NOMO-1 treated with dmso at 0.1 percent for 144 hours (cell line): ENCODE measurements around the gene OTOR.

Source experiments
- DNase-seq: peaks from one replicate; lab custom pipeline; 2025; ENCODE audit not compliant: unreplicated experiment; lab: John Stamatoyannopoulos, UW

OTOR gene, protein sequence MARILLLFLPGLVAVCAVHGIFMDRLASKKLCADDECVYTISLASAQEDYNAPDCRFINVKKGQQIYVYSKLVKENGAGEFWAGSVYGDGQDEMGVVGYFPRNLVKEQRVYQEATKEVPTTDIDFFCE

DNA sequence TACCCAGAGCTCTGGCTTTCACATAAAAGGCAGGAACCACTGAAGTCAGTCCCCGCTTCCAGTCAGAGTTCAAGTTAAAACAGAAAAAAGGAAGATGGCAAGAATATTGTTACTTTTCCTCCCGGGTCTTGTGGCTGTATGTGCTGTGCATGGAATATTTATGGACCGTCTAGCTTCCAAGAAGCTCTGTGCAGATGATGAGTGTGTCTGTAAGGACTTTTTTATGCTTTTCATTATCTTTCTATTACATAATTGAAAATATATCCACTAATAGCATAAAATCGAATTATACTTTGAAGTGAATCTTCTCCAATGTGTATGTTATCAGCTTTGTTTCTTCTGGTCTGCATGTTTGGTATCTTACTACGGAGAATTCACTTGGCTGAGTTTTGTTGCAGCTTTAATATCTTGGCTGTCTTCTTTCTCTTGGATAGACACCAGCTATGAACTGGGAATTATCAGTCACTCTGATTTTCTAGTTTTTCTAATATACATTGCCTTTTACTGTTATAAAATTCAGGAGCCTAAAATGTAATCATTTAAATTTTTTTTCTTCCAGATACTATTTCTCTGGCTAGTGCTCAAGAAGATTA lies at the start of gene OTOR:
Gene OTOR (plus strand): TSS at position 51 of the 593 bp plus-strand sequence. CDS start 44 bp downstream, at position 95.
- no peak for DNase-seq

DNA sequence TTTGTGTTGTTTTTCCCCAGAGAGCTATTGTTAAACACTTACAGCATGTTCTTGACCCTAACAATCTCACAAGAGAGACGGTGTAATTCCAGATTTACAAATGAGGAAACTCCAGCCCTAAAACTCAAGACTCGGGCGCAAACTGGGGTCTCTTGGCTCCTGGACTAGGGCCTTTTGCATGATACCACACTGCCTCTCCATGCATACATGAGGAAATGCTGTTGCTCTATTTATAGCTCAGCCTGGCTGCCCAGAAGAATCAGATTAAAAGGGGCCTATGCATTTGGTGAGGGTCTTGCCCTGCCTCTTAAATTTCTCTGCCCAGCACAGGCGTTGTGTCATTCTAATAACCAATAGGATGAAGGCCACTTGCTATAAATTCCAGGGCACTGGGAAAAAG lies 48.9 kb upstream of the OTOR start:
- DNase-seq, result peak; percentile 51

DNA sequence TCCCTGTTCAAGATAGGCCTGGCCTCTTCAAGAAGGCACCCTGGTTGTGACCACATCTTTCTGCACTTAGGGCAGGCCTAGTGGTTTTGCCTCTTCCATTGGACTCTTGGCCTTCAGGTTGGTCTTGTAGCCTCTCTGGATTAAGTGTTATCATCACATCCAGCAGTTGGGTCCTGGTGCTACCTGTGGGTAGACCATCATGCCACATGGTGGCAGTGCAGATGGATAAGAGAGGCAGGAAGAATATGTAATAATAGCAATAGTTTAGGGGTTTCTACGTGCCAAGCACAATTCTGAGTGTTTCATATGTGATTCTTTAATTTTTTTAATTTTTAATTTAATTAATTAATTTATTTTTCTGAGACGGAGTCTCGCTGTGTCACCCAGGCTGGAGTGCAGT lies 46.9 kb upstream of the OTOR start:
- no peak for DNase-seq

DNA sequence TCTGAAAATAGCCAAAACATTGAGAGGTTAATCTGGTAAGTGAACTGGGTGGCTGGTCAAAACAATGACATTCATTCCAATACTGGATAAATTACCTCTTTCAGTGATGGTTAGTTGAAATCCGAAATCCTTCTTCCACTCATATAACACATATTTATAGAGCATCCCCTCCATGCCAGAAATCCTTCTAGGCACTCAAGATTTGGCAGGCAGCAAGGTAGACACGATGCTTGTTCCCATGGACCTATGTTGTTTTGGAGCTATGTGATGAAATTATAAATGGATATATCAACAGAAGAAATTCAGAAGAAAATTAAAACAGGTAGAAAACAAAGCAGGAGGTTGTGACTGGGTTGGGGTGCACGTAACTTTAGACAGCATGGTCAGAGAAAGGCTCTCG lies 44.6 kb upstream of the OTOR start:
- no peak for DNase-seq

DNA sequence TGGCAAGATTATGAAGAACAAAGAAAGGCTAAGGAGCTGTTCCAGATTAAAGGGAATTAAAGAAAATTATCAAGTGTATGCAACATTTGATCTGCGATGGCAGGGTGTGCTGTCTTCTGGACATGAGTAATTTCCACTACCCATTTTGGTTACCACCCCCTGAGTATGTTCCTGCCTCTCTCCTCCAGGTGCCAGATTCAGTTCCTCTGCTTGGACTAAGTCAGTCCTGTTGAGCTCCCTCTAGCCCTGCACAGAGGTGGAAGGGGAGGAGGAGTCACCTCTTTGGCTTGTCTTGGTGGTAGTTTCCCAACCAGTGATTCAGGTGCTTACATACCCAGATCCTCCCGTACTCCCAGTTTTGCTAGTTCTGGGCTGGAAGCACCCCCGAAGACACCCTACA lies 40.5 kb upstream of the OTOR start:
- peak; percentile 46 for DNase-seq

DNA sequence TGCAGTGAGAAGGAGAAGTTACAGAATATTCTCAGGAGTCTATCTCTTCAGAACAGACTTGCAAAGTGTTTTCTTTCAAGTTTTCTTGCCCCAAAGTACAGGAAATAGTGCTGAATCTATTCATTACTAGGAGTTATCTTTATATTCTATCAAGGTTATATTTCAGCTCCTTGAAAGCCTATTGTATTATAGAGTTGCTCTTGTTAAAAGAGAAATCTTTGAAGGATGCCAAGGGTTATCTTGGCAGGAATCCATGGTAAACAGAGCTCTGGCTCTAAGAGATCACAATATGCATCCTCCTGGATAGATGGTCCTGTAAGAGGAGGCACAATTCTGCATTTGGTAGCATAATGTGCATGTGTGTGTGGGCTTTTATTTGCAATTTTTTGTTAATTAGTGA lies 39.6 kb upstream of the OTOR start:
- DNase-seq, result no peak

DNA sequence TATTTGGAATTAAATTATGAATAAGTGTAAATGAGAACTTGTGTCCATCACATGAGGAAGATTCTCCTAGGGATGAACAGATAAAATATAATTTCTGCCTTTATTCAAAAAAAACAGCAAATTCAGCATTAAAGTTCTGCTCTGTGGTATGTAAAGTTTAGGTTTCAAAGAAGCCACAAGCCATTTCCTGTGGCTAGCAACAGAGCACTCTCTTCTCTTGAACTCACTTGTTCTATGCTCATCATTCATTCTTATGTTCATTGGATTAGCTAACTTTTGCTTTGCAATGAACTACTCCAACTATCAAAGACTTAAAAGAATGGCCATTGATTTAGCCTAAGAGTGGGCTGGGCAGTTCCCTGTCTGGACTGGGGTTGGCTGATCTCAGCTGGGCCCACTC lies 39.1 kb upstream of the OTOR start:
- peak; percentile 16 for DNase-seq

DNA sequence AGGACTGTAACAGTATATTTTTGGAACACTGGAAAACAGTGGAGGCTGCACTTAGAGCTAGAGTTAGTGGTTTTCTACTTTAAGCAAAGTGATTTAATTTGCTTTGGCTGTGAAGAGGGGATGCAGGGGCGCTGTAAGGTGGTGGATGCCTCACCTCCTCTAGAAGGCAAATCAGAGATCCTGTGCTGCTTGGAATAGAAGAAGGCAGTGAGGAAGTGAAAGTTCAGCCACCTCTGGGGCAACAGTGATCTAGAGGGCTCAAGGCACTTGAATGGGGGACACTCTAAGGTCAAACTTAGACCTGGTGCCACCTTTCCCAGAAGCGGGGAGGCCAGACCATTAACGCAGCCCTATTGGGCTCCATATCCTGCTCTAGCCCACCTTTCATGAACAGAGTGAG lies 37.4 kb upstream of the OTOR start:
- peak; percentile 44 for DNase-seq

DNA sequence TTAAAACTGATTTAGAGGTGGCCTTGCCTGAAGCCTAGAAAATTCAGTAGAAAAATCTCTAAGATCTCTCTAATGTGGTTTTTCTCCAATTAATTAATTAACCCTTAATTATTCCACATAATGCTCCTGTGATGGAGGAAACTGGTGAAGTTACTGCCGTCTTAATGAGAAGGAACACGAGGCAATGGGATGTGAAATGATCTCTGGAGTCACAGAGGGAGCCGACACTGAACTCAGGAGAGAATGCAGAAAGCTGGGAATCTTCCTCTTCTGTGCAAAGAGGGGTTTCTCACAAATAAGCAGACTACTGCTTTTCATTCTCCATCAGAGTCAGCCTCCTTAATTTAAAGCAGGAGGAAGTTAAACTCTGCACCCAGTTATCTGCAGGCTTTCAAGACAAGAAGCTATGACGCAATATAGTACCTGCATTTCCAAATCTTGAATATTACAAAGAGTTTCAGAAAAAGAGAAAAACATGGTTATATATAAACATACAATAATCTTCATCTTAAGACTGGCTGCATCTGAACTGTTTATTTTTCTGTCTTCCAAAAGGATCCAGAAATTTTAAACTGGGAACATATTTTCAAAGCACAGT lies 36.4 kb upstream of the OTOR start:
- DNase-seq, result peak; percentile 21

DNA sequence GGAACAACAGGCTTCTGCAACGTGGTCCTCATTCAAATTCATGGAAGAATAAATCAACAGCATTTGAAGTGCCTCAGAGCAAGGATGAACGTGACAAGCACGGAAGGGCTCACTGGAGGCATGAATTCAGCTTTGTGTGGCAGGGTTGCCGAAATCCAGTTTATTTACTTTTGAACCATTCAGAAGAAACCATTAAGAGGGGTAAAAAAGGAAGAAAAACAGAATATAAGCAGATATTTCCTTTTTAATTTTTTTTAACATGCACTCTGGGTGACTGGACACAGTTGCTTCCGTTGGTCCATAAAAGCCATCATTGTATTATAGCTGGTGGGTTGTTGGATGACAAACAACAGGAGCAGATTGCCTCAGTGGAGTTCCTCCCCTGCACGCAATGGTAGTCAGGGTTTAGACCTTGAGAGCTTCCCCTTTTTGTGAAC lies 35.6 kb upstream of the OTOR start:
- no peak for DNase-seq

DNA sequence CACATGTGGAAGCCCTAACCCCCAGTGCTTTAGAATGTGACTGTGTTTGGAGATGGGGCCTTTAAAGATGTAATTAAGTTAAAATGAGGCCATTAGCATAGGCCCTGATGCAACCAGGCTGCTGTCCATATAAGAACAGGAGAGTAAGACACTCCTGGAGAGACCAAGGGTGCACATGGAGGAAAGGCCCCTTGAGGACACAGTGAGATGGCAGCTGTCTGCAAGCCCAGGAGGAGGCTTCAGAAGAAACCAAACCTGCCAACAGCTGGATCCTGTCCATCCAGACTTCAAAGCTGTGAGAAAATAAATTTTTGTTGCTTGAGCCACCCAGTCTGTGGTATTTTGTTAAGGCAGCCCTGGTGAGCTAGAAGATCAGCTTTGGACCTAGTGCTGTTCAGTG lies 35.1 kb upstream of the OTOR start:
- DNase-seq, result no peak

DNA sequence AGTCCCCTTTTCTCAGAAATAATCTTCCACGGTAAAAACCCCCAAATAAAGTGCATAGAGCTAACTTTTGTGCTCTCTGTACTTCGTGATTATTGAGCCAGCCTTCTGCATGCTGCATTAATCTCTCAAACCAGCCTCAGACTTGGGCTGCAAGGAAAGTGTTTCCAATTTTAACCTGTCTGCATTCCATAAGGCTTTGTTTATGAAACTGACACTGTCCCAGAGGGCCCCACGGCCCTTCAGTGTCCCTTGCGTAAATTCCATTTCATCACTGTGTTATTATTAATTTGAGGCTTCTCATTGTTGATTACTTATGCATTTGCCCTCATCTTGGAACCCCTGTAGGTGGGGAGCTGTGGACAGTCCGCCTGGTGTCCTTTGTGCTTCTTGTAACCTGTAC lies 33.9 kb upstream of the OTOR start:
- DNase-seq, result no peak

DNA sequence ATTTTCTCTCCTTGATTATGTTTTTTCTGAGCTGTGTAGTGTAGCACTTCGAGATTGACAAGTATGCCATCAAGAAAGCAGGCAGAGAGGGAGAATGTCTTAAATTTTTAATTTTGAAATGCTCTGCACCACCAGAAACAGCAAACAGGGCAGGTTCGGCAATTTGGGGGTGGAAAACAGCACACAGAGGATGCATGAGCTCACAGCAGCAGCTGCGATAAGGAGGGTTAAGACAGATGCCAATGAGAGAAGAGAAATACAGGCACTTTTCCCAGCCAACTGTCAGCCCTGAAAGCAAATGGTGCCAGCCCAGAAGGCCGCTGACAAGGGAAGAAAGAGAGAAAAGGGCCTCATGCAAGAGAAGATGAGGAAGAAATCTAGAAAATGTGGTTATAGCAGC lies 33.4 kb upstream of the OTOR start:
- DNase-seq, result no peak

DNA sequence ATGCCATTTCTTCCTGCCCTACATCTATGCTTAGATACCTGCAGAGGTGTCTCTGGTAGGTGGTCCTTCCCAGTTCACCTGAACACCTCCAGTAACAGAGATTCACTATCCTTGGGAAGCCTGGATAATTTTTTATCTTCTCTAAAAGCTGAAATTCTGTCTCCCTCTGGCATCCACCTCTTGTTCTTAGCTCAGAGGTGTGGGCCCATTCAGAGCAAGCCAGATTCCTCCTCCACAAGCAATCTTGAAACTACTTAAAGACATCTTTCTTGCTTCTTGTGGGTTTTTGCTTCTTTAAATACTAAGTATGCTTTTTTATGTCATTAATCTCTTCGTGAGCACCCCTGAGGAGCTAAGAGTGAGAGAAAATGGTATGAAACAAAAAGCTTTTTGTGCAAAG lies 28.7 kb upstream of the OTOR start:
- DNase-seq, result no peak

DNA sequence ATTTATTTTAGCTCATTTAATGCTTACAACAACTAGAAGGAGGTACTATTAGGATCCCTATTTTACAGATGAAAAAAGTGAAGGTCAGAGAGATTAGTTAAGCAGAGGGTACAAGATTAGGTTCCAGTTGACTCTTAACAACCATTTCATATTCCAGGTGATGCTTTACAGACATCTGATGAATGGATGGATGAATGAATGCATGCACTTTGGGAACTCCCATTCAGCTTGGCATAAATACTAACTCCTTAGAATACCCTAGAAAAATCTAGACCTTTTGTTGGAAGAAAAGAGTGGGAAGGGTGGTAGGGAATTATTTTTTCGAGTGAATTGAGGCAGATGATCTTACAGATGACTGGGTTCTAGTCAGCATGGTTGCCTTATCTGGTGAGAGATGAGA lies 19.1 kb upstream of the OTOR start:
- DNase-seq, result no peak

DNA sequence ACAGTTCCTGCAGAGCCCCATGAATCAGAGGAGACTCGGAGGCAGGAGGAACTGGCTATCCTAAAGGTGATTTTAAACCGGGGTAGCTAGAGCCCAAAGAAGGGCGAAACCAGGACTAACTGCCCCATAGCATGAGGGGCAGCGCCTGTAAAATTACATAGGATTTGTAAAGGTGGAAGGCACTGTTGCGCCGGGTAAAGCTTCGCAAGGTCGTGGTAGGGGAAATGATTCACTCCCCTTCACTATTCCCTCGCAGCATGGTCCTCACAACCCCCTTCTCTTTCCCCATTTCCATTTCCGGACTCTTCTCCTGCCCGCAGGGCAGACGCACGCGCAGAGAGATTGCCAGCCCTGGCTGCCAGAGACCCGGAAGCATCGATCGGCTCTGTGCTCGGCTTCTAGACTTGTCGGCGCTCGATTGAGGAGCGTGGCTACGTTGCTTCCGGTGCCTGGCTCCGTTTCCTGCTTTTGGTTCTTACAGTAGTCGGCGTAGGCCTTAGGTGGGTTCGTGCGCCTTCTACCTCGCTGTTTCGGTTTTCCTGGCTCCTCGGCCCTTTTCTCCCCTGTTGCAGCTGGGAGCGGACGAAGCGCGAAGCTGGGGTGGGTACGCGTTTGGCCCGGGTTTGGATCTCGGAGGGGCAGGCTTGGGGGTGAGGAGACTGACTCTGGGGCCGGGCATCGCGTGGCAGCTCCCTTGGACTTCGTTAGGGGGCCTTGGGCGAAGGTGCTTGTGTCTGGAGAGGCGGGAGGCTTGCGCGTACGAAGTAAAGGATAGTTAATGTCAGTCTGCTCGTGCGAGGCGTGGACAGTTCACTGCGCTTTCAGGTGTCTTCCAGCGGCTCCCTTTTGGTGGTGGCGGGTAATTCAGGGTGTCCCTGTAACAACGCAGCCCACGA lies 18.3 kb upstream of the OTOR start, which contains the start of gene SNRPB2:
Gene SNRPB2 (plus strand): TSS at position 462 of the 896 bp plus-strand sequence. CDS start 1,677 bp downstream, outside the sequence.
- peak; percentile 94 for DNase-seq

DNA sequence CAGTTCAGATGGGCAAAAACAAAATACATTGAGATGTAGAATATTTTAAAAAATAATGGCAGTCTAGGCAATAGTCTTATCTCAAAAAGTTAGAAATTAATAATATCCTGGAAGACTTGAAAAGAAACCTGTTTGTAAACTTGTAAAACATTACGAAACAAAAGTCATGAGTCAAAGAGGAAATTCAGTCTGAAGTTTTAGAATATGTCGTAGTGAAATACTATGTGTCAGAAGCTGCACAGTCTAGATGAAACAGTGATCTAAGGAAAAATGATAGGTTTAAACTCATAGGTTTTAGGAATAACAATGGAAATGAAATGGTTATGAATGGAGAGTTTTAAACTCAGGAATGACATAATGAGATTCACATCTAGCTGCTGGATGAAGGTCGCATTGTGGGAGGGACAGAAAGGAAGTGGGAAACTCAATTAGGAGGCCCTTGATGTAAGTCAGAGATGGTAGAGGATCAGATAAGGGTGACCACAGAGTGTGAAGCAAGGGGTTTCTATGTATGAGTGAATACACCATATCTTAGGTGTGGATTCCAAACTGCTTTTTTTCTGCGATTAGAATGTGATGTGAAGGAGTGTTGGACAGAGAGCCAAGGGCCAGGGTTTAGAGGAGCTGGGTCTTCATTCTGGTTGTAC lies 15.5 kb upstream of the OTOR start:
- peak; percentile 48 for DNase-seq

DNA sequence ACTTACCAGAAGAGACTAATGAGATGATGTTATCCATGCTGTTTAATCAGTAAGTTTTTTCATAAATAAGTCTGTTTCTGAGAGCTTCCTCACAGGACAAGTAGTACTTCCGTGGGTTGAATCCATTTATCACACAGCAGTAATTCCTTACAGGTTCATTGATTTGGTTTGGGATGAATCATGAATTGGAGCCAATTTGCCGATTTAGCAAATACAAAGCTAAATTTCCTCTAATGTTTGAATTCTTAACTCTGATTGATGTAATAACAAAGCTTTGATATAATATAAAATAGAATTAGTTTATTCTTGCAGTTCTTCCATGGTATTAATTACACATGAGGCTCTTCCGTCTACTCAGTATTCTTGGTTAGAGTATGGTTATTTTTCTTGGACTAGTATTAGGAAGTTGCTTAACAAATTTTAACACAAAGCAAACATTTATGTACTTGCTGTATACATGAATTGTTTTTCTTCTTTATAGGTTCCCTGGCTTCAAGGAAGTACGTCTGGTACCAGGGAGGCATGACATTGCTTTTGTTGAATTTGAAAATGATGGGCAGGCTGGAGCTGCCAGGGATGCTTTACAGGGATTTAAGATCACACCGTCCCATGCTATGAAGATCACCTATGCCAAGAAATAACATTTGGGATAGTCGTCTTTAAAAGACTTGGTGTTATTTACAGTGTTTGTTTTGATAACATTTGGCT lies 7.6 kb upstream of the OTOR start:
- DNase-seq, result no peak

DNA sequence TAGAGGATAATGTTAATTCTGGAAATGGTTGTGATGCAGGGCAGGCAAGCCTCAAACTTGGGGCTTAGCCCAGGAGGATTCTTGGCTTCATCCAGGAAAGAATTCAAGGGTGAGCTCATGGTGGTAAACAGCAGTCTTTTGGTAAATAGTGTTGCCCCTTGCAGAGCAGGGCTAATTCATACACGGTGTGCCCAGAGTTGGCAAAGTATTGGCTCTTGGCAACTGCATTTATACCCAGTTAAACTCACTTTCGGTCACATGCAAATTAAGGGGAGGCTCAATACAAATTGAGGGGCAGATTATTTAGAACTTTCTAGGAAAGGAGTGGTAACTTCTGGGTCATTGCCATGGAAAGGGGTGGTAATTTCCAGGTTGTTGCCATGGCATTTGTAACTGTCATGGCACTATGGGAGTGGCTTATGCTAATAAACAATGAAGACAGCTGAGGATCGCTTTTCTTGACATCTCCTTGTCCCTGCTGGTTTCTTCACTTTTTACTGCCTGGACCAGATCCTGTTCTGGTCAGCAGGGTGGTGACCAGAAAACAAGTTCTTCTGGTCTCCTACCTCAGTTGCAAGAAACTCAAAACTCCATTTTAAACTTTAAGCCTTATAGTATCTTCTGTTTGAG lies 3.9 kb upstream of the OTOR start:
- DNase-seq, result no peak

DNA sequence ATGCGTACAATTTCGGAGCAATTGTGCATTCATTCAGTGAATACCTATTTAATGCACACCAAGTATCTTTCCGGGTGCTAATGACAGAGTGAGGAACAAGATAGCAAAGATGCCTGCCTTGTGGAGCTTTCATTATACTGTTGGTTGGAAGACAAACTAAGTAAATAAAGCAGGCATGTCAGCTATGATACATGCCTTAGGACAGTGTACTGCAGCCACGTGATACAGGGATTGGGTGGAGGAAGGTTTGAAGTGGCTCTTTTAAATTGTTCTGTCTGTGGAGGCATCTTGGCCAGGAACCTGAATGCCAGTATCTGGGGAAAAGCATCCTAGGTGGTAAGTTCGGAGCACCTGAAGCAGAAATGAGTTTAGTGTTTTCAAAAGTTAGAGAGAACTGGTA lies 3.0 kb upstream of the OTOR start:
- DNase-seq, result no peak
